22Rv1 (cell line): ENCODE data around the gene BCL11B.

Experiments
- CTCF ChIP-seq: fragments of 450-650 bp; IDR thresholded peaks from 2 replicates; pipeline ENCODE4 v1.5.1; 2017; ENCODE audit warnings: mild to moderate bottlenecking
- ZFX ChIP-seq: fragments of 450-650 bp; IDR thresholded peaks from 2 replicates; pipeline ENCODE4 v1.6.1; 2017; ENCODE audit warnings: antibody characterized with exemption, borderline replicate concordance

GRCh38 chr14:99312106-99312505 lies 40.1 kb upstream of the BCL11B start:
- TF ChIP-seq CTCF: no peak
- TF ChIP-seq ZFX: no peak
